GM18505 (cell line): ENCODE measurements around the gene FAM81A.
"Not testable (repeated sequence)": the region's sequence is repeated elsewhere in the genome, so short reads cannot be mapped to it uniquely, and the experiment has no call there.

Experiments used
- ATAC-seq: cut with Tn5 transposase; IDR thresholded peaks from one replicate; pipeline ENCODE4 v1.9.1; 2021; ENCODE audit not compliant: unreplicated experiment
- POLR2A ChIP-seq: IDR thresholded peaks from 4 replicates; pipeline ENCODE4 v1.6.1; 2011; ENCODE audit warnings: borderline replicate concordance; ENCODE audit not compliant: insufficient read depth, insufficient read length; ENCODE audit errors: extremely low read depth

FAM81A gene

GRCh38 chr15:59410391-59410896 is 27.5 kb upstream of the FAM81A start:
- TF ChIP-seq POLR2A = no peak
- no peak for ATAC-seq

DNA sequence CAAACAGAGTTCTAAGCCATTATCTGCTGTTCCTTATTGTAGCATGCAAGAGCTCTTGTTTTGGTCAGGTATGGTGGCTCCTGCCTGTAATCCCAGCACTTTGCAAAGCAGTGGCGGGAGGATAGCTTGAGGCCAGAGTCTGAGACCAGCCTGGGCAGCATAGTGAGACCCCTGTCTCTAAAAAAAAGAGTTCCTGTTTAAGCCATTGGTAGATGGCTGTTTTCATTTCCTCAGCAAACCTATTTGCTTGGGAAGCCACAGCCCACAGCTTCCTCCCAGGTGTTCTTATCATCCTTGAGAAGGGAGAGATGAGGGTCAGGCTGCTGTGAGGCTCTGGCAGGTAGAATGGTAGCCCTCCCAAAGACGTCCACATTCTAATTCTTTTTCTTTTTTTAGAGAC is 24.4 kb upstream of the FAM81A start:
- TF ChIP-seq POLR2A = no peak
- ATAC-seq = no peak

GRCh38 chr15:59416816-59417215 is 21.2 kb upstream of the FAM81A start:
- TF ChIP-seq POLR2A = no peak
- ATAC-seq = no peak

GRCh38 chr15:59419170-59419569 is 18.8 kb upstream of the FAM81A start:
- no peak for ATAC-seq
- no peak for TF ChIP-seq POLR2A

GRCh38 chr15:59420108-59420507 is 17.9 kb upstream of the FAM81A start:
- no peak for TF ChIP-seq POLR2A
- no peak for ATAC-seq

GRCh38 chr15:59420986-59421618 is 16.9 kb upstream of the FAM81A start:
- no peak for TF ChIP-seq POLR2A
- ATAC-seq = no peak

DNA sequence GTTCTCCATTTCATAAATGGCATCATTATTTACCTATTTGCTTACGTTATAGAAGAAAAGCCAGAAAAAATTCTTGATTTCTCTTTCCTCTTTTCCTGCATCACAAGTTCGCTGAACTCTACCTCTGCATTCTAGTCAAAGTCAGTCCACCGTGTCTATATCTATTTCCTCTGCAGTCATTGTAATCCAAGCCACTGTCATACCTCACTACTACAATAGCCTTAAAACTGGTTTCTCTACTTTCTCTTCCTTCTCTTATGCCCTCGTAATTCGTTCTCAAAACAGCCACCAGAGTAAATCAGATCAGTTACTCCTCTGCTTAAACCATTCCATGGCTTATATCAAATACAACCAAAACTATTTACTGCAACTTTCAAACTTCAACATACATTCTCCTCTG is 13.4 kb upstream of the FAM81A start:
- no peak for ATAC-seq
- TF ChIP-seq POLR2A = no peak

DNA sequence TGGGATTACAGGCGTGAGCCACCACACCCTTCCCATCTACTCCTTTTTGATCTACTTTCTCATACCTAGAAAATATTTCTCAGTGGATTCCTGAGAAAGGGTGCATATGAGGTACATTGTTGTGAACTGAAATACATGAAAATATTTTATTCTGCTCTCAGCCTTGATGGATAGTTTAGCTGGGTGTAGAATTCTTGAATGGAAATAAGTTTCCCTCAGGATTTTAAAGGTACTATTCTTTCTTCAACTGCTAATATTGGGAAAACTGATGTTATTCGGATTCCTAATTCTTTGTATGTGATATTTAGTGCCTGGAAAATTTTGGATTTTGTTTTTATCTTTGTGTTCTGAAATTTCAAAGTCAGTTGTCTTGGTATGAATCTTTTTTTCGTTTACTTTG is 9.1 kb upstream of the FAM81A start:
- ATAC-seq = not testable (repeated sequence)

- TF ChIP-seq POLR2A = no peak
- ATAC-seq = no peak
These were observed 5.6 kb upstream of the FAM81A start for GRCh38 chr15:59432389-59432788.

GRCh38 chr15:59434481-59434880 is 3.5 kb upstream of the FAM81A start:
- ATAC-seq = no peak
- no peak for TF ChIP-seq POLR2A

GRCh38 chr15:59436774-59437141 is 1.2 kb upstream of the FAM81A start:
- TF ChIP-seq POLR2A = no peak
- ATAC-seq = no peak

- no peak for ATAC-seq
- no peak for TF ChIP-seq POLR2A
These were observed 707 bp upstream of the FAM81A start for GRCh38 chr15:59437142-59437816.

- no peak for ATAC-seq
- no peak for TF ChIP-seq POLR2A
These were observed 772 bp downstream of the FAM81A start for GRCh38 chr15:59438625-59439290.

- no peak for ATAC-seq
- no peak for TF ChIP-seq POLR2A
These were observed 1.6 kb downstream of the FAM81A start for GRCh38 chr15:59439576-59439975.
